Colonic mucosa (tissue), 4 donors: ENCODE results near the gene EHHADH. TPM values are rescaled to one million over a fixed set of nuclear protein-coding genes. Genes with fewer than 3 reads are reported as not detected.

Source experiments
- DNase-seq: peaks from one replicate; pipeline ENCODE4 v3.0.0-alpha.2; 2020
- H3K27ac ChIP-seq: fragments of 200-600 bp; one replicate; pipeline ENCODE4 v1.8.0; 2021
- H3K27me3 ChIP-seq: fragments of 200-600 bp; one replicate; pipeline ENCODE4 v1.8.0; 2021
- H3K36me3 ChIP-seq: fragments of 200-600 bp; one replicate; pipeline ENCODE4 v1.8.0; 2021
- H3K4me1 ChIP-seq: fragments of 200-600 bp; one replicate; pipeline ENCODE4 v1.8.0; 2021; ENCODE audit warnings: mild to moderate bottlenecking
- H3K4me3 ChIP-seq: fragments of 200-600 bp; one replicate; pipeline ENCODE4 v1.8.0; 2021
- H3K9ac ChIP-seq, 2 donors: one replicate each; pipeline ENCODE4 v1.7.0; 2013; ENCODE audit warnings: control low read depth in 2 of 2, low read depth in 2 of 2, low read length in 2 of 2
- H3K9me3 ChIP-seq: fragments of 200-600 bp; one replicate; pipeline ENCODE4 v1.8.0; 2021
- intact Hi-C: fragments of 100-400 bp; cut with DNase I; formaldehyde crosslinking; loops from one replicate; pipeline ENCODE4 v1.14.1; 2022
- microRNA-seq: library from miRNA; unstranded; fragments of <30 nt; microRNA quantifications from one replicate; pipeline ENCODE4, GENCODE V29; 2019
- total RNA-seq, 2 donors: library from RNA; stranded (reverse); fragmentation: NEBNext Ultra II Directional in 1 of 2; extraction: Animal tissue kit (Norgen Biotek cat#: 25700) in 1 of 2; gene quantifications; one replicate each; pipeline ENCODE4 v1.2.1, GENCODE V29; 2021
- TF ChIP-seq, protein P1 (sequence below): fragments of 200-600 bp; IDR thresholded peaks from one replicate; pipeline ENCODE4 v1.8.0; 2022; ENCODE audit warnings: antibody characterized with exemption, mild to moderate bottlenecking
- donor health status: healthy.
- donor health status: DM: no; HTN: no; CAD: no.
- donor health status: DM: no; HTN: no; CAD: no.

The EHHADH gene
- total RNA-seq, 2 donors from 2014 or later, result 32.7 to 48.9 TPM

DNA sequence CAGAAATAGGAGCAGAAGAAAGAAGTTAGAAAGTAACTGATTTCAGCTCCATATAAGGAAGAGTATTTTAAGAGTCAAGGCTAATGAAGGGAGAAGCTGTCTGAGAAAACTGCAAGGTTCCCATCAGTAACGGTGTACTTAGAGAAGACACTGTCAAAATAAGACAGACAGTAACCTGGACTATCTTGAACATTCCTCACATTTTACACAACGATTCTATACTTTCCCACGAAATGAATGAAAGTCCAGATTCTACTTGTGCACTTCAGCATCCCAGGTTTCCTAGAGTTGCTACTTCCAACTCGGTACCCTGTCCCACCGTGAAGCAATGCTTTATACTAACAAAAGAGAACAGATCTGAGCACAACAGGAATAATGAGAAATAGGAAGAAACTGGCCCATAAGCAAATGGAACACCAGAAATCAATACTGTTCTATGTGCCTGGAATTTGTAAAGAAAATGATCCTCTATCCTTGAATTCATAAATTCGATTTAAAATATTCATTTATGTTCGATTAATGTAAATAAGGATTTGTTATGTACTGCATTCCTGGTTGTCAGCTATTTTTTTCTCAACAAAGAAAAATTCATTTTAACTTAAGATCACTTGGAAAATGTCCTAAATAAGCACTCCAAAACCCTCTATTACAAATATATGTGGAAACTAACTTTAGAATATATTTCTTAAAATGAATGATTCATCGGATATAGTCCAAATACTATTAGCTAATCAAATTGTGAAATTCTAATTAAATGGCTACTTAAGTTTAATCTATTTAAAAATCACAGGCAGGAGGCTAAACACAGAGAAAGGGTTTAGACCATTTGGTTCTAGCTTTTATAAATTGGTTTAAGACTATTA lies 102.5 kb downstream of the EHHADH start:
- intact Hi-C loops, result no loop called here
- no peaks in the 10 kb centered on the region for H3K9me3 ChIP-seq
- H3K27me3 ChIP-seq, result no peaks in the 10 kb centered on the region
- TF ChIP-seq, protein P1, sequence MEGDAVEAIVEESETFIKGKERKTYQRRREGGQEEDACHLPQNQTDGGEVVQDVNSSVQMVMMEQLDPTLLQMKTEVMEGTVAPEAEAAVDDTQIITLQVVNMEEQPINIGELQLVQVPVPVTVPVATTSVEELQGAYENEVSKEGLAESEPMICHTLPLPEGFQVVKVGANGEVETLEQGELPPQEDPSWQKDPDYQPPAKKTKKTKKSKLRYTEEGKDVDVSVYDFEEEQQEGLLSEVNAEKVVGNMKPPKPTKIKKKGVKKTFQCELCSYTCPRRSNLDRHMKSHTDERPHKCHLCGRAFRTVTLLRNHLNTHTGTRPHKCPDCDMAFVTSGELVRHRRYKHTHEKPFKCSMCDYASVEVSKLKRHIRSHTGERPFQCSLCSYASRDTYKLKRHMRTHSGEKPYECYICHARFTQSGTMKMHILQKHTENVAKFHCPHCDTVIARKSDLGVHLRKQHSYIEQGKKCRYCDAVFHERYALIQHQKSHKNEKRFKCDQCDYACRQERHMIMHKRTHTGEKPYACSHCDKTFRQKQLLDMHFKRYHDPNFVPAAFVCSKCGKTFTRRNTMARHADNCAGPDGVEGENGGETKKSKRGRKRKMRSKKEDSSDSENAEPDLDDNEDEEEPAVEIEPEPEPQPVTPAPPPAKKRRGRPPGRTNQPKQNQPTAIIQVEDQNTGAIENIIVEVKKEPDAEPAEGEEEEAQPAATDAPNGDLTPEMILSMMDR, result no peak
- no peaks in the 10 kb centered on the region for H3K4me1 ChIP-seq
- H3K9ac ChIP-seq, result peak overlapping the region in 1 of 2 donors; percentile 68
- peak overlapping the region; percentile 77 for H3K4me3 ChIP-seq
- peak overlapping the region; percentile 81 for H3K27ac ChIP-seq
- DNase-seq, result no peak
- H3K36me3 ChIP-seq, result no peaks in the 10 kb centered on the region

DNA sequence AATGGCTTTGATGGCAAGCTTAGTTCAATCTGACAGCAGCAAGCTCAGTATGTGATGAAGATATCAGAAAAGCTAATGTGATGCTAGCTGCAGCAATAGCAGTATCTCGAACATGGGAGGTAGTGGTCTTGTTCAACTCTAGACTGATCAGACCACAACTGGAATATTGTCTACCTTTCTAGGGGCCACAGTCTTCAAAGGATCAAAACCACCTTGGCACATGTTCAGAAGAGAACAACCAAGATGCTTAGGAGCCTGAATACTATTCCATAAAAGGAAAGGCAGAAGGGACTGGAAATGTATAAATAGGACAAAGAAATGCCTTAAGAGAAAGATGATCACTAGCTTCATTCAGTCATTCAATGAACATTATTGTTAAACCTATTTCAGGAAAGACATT lies 103.3 kb downstream of the EHHADH start:
- H3K27ac ChIP-seq, result no peak overlapping the region
- intact Hi-C loops, result no loop called here
- H3K36me3 ChIP-seq, result no peaks in the 10 kb centered on the region
- no peak overlapping the region for H3K9ac ChIP-seq
- H3K27me3 ChIP-seq, result no peaks in the 10 kb centered on the region
- H3K9me3 ChIP-seq, result no peaks in the 10 kb centered on the region
- no peak overlapping the region for H3K4me3 ChIP-seq
- no peaks in the 10 kb centered on the region for H3K4me1 ChIP-seq
- no peak for DNase-seq
- TF ChIP-seq, protein P1, result no peak

DNA sequence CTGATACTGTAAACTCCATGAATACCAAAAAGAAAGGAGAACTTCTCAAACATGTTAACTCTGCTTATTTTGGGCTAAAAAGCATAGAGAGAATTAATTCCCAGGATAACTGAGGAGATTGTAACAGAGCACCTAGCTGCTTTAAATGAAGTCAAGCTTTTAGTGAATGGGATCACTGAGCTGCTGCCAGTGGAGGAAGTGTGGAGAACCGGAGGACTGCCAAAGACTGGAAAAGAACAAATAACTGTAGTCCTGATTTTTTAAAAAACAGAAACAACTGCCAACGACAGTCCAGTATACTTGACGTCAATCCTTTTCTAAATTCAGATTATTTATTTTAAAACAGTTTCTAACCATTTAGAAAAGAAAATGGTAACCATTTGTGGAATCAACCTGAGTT lies 104.3 kb downstream of the EHHADH start:
- Histone ChIP-seq H3K27me3 (no peaks in the 10 kb centered on the region), H3K4me1 (no peaks in the 10 kb centered on the region), H3K27ac (no peak overlapping the region), H3K4me3 (no peak overlapping the region), H3K9me3 (no peaks in the 10 kb centered on the region), H3K36me3 (no peaks in the 10 kb centered on the region), H3K9ac (no peak overlapping the region)
- TF ChIP-seq, protein P1, result no peak
- intact Hi-C loops, result no loop called here
- DNase-seq, result no peak

DNA sequence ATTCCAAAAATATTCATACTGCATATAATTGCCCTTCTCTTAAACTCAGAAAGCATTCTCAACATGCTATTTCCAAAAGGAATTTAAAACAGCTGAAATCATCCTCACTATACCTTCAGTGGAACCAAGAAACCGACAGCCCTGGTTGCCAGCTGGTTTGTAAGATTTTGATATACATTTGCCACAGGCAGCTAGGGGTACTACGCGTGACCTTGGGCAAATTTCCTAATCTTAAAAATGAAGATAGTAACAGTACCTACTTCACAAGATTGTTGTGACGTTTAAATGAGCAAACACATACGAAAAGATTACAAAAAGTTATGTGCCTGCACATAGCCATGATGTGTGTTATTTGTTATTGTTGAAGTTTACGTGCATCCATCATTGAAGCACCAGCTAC lies 108.3 kb downstream of the EHHADH start:
- intact Hi-C loops, result no loop called here
- DNase-seq, result no peak
- Histone ChIP-seq H3K27me3 (no peaks in the 10 kb centered on the region), H3K9me3 (no peaks in the 10 kb centered on the region), H3K27ac (no peak overlapping the region), H3K36me3 (no peaks in the 10 kb centered on the region), H3K4me1 (no peaks in the 10 kb centered on the region), H3K4me3 (no peak overlapping the region), H3K9ac (no peak overlapping the region)
- TF ChIP-seq, protein P1, result no peak

DNA sequence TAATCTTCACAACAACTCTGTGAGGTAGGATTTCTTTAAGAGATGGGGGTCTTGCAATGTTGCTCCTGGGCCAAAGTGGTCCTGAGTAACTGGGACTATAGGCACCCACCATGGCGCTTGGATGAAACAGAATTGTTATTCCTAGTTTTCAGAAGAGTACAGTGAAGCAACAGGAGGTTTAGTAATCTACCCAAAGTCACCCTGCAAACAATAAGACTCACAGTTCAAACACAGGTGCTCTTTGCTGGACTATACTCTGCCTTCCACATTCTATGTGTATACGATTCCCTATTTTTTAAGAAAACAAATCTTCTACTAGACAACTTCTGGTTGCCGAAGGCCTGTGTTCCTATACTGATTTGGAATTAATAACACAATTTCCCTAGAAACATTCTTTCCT lies 109.1 kb downstream of the EHHADH start:
- H3K9ac ChIP-seq, result no peak overlapping the region
- no peaks in the 10 kb centered on the region for H3K27me3 ChIP-seq
- intact Hi-C loops, result no loop called here
- TF ChIP-seq, protein P1, result no peak
- no peak overlapping the region for H3K4me3 ChIP-seq
- no peaks in the 10 kb centered on the region for H3K4me1 ChIP-seq
- no peak overlapping the region for H3K27ac ChIP-seq
- H3K9me3 ChIP-seq, result no peaks in the 10 kb centered on the region
- no peak for DNase-seq
- H3K36me3 ChIP-seq, result no peaks in the 10 kb centered on the region

Small RNAs within 50 kb of the gene (microRNA-seq; reads per million reads assigned to microRNA genes)
- not detected for gene MIR5588

Other genes with a start within 250 kb of the EHHADH start
- gene C3orf70, start 101.0 kb downstream of the EHHADH start, total RNA-seq, result 10 to 100 TPM in 1 of 2 donors, 1 to 10 TPM in 1; 8.4 to 12.7 TPM
- 10 to 100 TPM; 34.0 to 46.9 TPM for gene MAP3K13, start 109.1 kb upstream of the EHHADH start, total RNA-seq
- 10 to 100 TPM; 14.8 to 22.4 TPM for gene TMEM41A, start 245.0 kb upstream of the EHHADH start, total RNA-seq